ENCODE measurements around the gene BTN3A1.
A peak's percentile ranks its signal among the peaks of the same experiment; 100 is the strongest.
"Not testable (repeated sequence)": the region's sequence is repeated elsewhere in the genome, so short reads cannot be mapped to it uniquely, and the experiment has no call there.

BTN3A1 gene

GRCh38 chr6:26447257-26447656, 45.2 kb downstream of the BTN3A1 start:
- DNase-seq = no peak

DNA sequence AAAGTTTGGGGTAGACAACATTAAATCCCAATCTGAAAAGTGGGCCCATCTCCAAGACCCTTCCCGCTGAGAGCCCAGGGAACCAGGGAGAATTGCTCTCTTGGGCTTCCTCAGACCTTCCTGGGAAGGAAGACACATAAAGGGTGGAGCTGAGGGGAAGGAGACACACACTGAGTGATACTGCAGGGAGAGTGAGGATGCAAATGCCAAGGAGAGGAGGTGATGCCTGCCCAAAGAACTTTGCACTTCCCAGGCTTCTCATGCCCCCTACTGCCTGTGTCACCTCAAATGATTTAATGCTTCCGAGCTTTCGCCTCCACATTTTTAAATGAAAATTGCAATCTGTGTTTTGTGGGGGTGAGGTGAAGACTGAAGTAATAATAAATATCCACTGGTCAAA, 48.2 kb downstream of the BTN3A1 start:
- no peak for DNase-seq

DNA sequence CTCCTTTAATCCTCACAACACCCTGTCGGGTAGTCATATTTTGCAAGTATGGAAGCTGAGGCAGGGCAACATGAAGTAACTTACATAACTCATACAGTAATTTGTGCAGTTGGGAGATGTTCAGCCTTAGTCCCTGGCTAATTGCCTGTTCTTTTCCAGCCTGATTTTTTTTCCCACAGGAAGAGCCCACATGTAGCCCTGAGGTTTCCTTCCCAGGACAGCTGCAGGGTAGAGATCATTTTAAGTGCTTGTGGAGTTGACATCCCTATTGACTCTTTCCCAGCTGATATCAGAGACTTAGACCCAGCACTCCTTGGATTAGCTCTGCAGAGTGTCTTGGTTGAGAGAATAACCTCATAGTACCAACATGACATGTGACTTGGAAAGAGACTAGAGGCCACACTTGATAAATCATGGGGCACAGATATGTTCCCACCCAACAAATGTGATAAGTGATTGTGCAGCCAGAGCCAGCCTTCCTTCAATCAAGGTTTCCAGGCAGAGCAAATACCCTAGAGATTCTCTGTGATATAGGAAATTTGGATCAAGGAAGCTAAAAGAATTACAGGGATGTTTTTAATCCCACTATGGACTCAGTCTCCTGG, 50.7 kb downstream of the BTN3A1 start:
- no peak for DNase-seq

- DNase-seq = no peak
Measured at GRCh38 chr6:26454631-26455030, 52.6 kb downstream of the BTN3A1 start.

DNA sequence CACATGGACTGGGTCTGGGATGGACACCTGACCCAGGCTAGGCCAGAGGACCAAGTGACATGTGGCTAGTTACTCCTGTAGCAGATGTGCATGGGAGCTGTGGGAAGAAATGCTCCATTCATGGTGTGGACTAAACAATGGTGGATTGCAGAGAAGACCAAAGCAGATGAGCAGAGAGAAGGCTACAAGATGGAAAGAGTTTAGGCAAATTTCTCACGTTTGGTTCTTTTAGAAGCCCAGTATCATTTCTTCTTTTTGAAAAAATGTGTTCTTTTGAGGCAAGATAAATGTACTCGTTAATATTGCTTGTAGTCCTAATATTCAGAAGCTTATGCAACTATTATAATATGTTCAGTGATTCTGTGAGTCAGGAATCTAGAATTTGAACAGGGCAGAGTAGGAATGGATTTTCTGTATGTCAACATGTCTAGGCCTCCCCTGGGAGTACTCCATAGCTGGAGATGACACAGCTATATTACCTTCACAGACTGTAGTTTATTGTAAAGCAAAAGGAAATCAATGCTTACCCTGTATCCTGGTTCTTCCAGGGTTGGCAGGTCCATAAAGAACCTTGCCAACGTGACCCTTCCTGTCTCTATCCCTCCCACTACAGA, 53.4 kb downstream of the BTN3A1 start:
- DNase-seq = no peak

DNA sequence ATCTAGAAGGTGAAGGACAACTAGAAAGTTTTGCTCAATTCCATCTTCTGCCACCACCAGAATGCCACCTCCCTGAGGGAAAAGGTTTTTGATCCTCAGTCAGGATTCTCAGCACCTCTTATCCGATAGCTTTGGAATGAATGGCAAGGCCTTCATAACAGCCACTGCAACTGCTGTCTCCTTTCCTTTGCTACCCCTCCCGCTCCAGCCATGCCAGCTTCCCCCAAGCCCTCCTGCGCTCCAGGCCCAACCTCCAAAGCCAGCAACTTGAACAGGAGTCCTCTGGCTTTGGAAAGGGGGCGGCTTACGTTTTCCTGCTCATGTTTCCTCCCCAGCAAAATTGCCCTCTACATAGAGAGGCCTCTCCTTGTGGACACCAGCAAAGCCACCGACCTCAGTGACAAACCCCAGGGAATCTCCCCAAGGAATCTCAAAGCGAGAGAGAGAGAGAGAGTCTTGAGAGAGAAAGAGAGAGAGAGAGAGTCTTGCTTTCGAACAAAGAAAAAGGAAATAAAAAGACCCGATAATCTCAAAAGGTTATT, 55.3 kb downstream of the BTN3A1 start:
- no peak for DNase-seq

DNA sequence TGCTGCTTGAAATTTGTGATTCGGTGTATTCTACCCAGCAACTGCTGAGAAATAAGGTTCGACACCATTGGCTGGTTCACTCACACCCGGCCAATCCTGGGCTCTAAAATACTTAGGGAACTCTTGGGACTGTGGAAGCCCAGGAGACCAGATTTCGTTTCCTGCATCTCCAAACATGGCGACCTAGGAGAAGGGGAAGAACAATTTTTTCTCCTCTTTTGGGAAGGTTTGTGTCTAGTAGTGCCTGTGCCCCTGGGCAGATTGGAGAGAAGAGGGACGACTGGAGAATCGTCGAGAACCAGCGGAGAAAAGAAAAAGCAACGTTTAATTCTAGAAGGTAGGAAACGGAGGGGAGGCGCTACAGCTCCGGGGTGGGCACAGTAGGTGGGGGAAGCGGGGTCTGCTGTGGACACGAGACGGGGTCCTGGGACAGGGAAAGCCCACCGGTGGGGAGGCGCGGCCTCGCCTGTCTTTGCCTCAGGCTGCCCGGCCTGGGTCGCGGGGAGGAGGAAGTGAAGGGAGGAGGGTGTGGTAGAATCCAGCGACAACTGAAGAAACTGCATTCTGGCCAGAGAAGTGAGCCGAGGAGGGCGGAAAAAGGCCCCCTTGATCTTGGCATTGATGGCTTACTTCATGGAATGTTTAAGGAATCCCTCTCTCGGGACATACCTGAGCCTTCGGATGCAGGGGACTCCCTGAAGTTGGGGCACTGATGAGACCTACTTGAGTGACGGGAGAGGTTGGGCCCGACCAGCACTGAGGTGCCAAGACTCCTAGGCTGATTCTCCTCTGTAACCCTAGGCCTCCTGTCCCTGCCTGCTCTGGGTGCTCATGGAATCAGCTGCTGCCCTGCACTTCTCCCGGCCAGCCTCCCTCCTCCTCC, 56.0 kb downstream of the BTN3A1 start, which contains the start of gene BTN2A1:
Gene BTN2A1, plus strand, starts transcription at position 150 of the 883 bp plus-strand sequence. Its CDS starts 682 bp downstream, at position 832.
- DNase-seq = peak; percentile 58

- DNase-seq = no peak
Measured at GRCh38 chr6:26459023-26459810, 57.1 kb downstream of the BTN3A1 start.

DNA sequence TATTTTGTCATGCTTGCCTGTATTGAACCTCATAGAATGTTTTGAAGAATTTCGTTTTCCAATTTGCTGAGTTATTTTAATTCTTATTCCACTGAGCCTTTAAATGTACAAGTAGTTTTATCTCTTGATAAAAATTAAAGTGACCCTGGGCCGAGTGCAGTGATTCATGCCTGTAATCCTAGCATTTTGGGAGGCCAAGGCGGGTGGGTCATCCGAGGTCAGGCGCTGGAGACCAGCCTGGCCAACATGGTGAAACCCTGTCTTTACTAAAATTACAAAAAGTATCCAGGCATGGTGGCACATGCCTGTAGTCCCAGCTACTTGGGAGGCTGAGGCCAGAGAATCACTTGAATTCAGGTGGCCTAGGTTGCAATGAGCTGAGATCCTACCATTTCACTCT, 59.3 kb downstream of the BTN3A1 start:
- not testable (repeated sequence) for DNase-seq

GRCh38 chr6:26464014-26464413, 61.9 kb downstream of the BTN3A1 start:
- no peak for DNase-seq

- DNase-seq = no peak
Measured at GRCh38 chr6:26464416-26465131, 62.5 kb downstream of the BTN3A1 start.
